WTC11 (cell line): ENCODE results near the gene ZDHHC19. TPM values are rescaled to one million over a fixed set of nuclear protein-coding genes. Genes with fewer than 3 reads are reported as not detected.
"Not testable (repeated sequence)": the region's sequence is repeated elsewhere in the genome, so short reads cannot be mapped to it uniquely, and the experiment has no call there.

Experiments
- ATAC-seq: fragments of 200-7000 bp; cut with Tn5 transposase; 2 replicates; pipeline ENCODE4 v1.10.0; 2021; ENCODE audit warnings: mild to moderate bottlenecking, moderate library complexity
- CTCF ChIA-PET: fragments of 300-600 bp; sonication (Branson Sonifier 250); formaldehyde crosslinking; loops from one replicate; lab custom pipeline; 2021; ENCODE audit warnings: antibody characterized with exemption; lab: Charles Lee
- POLR2A ChIA-PET: fragments of 350-600 bp; sonication (Branson Sonifier 250); formaldehyde crosslinking; loops from one replicate; lab custom pipeline; 2021; ENCODE audit warnings: antibody characterized with exemption; lab: Charles Lee
- DNase-seq: peaks from one replicate; pipeline ENCODE4 v3.0.0; 2021; ENCODE audit warnings: low spot score
- H3K27ac Mint-ChIP-seq: 2 replicates; pipeline ENCODE4 v1.8.0; 2021; ENCODE audit warnings: mixed read lengths
- H3K27me3 Mint-ChIP-seq: 2 replicates; pipeline ENCODE4 v1.8.0; 2021; ENCODE audit warnings: low read depth, mild to moderate bottlenecking, moderate library complexity, mixed read lengths
- H3K36me3 Mint-ChIP-seq: 2 replicates; pipeline ENCODE4 v1.8.0; 2021; ENCODE audit warnings: mixed read lengths
- H3K4me1 Mint-ChIP-seq: 2 replicates; pipeline ENCODE4 v1.8.0; 2022; ENCODE audit warnings: mixed read lengths
- H3K4me3 Mint-ChIP-seq: 2 replicates; pipeline ENCODE4 v1.8.0; 2021; ENCODE audit warnings: mild to moderate bottlenecking, moderate library complexity, mixed read lengths
- H3K9me3 Mint-ChIP-seq: 2 replicates; pipeline ENCODE4 v1.8.0; 2021; ENCODE audit warnings: mixed read lengths
- CDX4 ChIP-seq: fragments of 250-450 bp; sonication (Bioruptor Pico); IDR thresholded peaks from 2 replicates; pipeline ENCODE4 v1.9.0; 2021; ENCODE audit warnings: moderate library complexity, mild to moderate bottlenecking, inconsistent platforms, borderline replicate concordance
- CREM ChIP-seq: sonication (generic); formaldehyde crosslinking; IDR thresholded peaks from 2 replicates; pipeline ENCODE4 v1.8.1; 2022; ENCODE audit warnings: mild to moderate bottlenecking, missing genetic modification reagents, moderate library complexity
- ESRRA ChIP-seq: sonication (generic); formaldehyde crosslinking; IDR thresholded peaks from 2 replicates; pipeline ENCODE4 v1.8.1; 2022; ENCODE audit warnings: mild to moderate bottlenecking, missing genetic modification reagents, borderline replicate concordance
- HMGXB4 ChIP-seq: sonication (generic); formaldehyde crosslinking; IDR thresholded peaks from 2 replicates; pipeline ENCODE4 v1.8.1; 2023; ENCODE audit warnings: mild to moderate bottlenecking, moderate library complexity, missing genetic modification reagents
- MAX ChIP-seq: sonication (generic); formaldehyde crosslinking; IDR thresholded peaks from 2 replicates; pipeline ENCODE4 v1.8.0; 2022; ENCODE audit warnings: mild to moderate bottlenecking, missing genetic modification reagents
- NFYB ChIP-seq: sonication (generic); formaldehyde crosslinking; conservative IDR thresholded peaks from 2 replicates; pipeline ENCODE4 v1.8.0; 2022; ENCODE audit warnings: low read depth, missing genetic modification reagents
- PREB ChIP-seq: sonication (generic); formaldehyde crosslinking; IDR thresholded peaks from 2 replicates; pipeline ENCODE4 v1.8.1; 2022; ENCODE audit warnings: mild to moderate bottlenecking, missing genetic modification reagents, moderate library complexity, borderline replicate concordance
- SP1 ChIP-seq: sonication (generic); formaldehyde crosslinking; conservative IDR thresholded peaks from 2 replicates; pipeline ENCODE4 v1.8.1; 2022; ENCODE audit warnings: missing genetic modification reagents
- ZBTB21 ChIP-seq: sonication (generic); formaldehyde crosslinking; IDR thresholded peaks from 2 replicates; pipeline ENCODE4 v1.8.1; 2023; ENCODE audit warnings: mild to moderate bottlenecking, missing genetic modification reagents, borderline replicate concordance
- ZBTB43 ChIP-seq: sonication (generic); formaldehyde crosslinking; IDR thresholded peaks from 2 replicates; pipeline ENCODE4 v1.8.1; 2023; ENCODE audit warnings: mild to moderate bottlenecking, missing genetic modification reagents
- ZNF219 ChIP-seq: sonication (generic); formaldehyde crosslinking; IDR thresholded peaks from 2 replicates; pipeline ENCODE4 v1.8.0; 2023; ENCODE audit warnings: missing genetic modification reagents, mild to moderate bottlenecking, borderline replicate concordance
- ZNF396 ChIP-seq: fragments of 250-450 bp; sonication (Bioruptor Pico); IDR thresholded peaks from 2 replicates; pipeline ENCODE4 v1.8.0; 2021; ENCODE audit warnings: mild to moderate bottlenecking, moderate library complexity, borderline replicate concordance
- total RNA-seq: library from RNA; stranded (reverse); gene quantifications from 3 replicates; pipeline ENCODE4 v1.2.3, GENCODE V29; 2021
- TF ChIP-seq, protein P1 (sequence below): sonication (generic); formaldehyde crosslinking; IDR thresholded peaks from 2 replicates; pipeline ENCODE4 v1.8.0; 2022; ENCODE audit warnings: mild to moderate bottlenecking, missing genetic modification reagents

ZDHHC19 gene
- total RNA-seq, 1 experiment from 2014 or later, result 4.4 TPM

GRCh38 chr3:196184881-196185280, 26.3 kb downstream of the ZDHHC19 start:
- TF ChIP-seq, protein P1, sequence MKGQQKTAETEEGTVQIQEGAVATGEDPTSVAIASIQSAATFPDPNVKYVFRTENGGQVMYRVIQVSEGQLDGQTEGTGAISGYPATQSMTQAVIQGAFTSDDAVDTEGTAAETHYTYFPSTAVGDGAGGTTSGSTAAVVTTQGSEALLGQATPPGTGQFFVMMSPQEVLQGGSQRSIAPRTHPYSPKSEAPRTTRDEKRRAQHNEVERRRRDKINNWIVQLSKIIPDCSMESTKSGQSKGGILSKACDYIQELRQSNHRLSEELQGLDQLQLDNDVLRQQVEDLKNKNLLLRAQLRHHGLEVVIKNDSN (CRISPR knock-in tag), result no peak
- TF ChIP-seq SP1 (CRISPR knock-in tag), result no peak
- no peak for TF ChIP-seq ZBTB43
- TF ChIP-seq CREM (CRISPR knock-in tag), result no peak
- no peak for TF ChIP-seq NFYB
- TF ChIP-seq ZBTB21, result no peak
- TF ChIP-seq, all 79 proteins: peak for 0
- no peak for ATAC-seq
- CTCF ChIA-PET, result interaction anchor here (3.2 kb wide), 1 partner anchor 111 kb away, joined by 26 read pairs; no protein-coding TSS in a partner anchor

GRCh38 chr3:196184169-196184432, 27.1 kb downstream of the ZDHHC19 start:
- not testable (repeated sequence) for H3K27me3 Mint-ChIP-seq, H3K4me3 Mint-ChIP-seq, H3K9me3 Mint-ChIP-seq, ATAC-seq, H3K27ac Mint-ChIP-seq, H3K36me3 Mint-ChIP-seq, DNase-seq
- ChIA-PET POLR2A (interaction anchor here (0.6 kb wide), 1 partner anchor 187 kb away, joined by 4 read pairs; no protein-coding TSS in a partner anchor), CTCF (interaction anchor here (0.6 kb wide), 1 partner anchor 184 kb away, joined by 3 read pairs; no protein-coding TSS in a partner anchor)
- peaks cover 21% of the 10 kb centered on the region for H3K4me1 Mint-ChIP-seq

More at GRCh38 chr3:196184881-196185280, 26.3 kb downstream of the ZDHHC19 start:
- H3K27me3 Mint-ChIP-seq, result no peaks in the 10 kb centered on the region
- no peak for DNase-seq
- H3K36me3 Mint-ChIP-seq, result no peaks in the 10 kb centered on the region
- peaks cover 13% of the 10 kb centered on the region for H3K4me1 Mint-ChIP-seq
- H3K4me3 Mint-ChIP-seq, result no peak overlapping the region
- POLR2A ChIA-PET, result no interaction called here
- H3K27ac Mint-ChIP-seq, result no peak overlapping the region
- no peaks in the 10 kb centered on the region for H3K9me3 Mint-ChIP-seq

DNA sequence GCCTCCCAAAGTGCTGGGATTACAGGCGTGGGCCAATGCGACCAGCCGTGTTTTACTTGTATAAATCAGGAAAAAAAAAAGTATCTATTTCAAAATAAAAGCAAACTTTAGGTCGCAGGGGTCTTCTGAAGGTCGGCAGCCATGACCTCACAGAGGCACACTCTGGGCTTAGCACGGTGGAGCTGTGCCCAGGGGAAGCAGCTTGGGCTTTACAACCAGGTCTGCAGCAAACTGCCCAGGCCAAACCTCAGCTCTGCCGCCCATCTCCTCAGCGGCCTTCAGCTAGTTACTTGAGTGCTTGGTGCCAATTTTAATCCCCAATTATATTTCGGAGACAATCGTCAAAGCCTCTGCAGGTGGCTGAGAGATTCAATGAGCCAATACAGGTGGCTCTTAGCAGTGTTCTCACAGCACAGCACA, 30.1 kb downstream of the ZDHHC19 start:
- DNase-seq (no peak), ATAC-seq (no peak)
- Mint-ChIP-seq H3K27ac (no peak overlapping the region), H3K9me3 (no peaks in the 10 kb centered on the region), H3K27me3 (no peaks in the 10 kb centered on the region), H3K4me3 (no peak overlapping the region), H3K4me1 (peaks cover 23% of the 10 kb centered on the region), H3K36me3 (no peaks in the 10 kb centered on the region)
- POLR2A ChIA-PET, result interaction anchor here (0.6 kb wide), 1 partner anchor 20 kb away, joined by 3 read pairs; no protein-coding TSS in a partner anchor
- CTCF ChIA-PET, result interaction anchor here (1.0 kb wide), 1 partner anchor 108 kb away, joined by 4 read pairs; no protein-coding TSS in a partner anchor
- TF ChIP-seq CDX4 (no peak), HMGXB4 (CRISPR knock-in tag) (no peak), ZNF219 (no peak), MAX (no peak)

DNA sequence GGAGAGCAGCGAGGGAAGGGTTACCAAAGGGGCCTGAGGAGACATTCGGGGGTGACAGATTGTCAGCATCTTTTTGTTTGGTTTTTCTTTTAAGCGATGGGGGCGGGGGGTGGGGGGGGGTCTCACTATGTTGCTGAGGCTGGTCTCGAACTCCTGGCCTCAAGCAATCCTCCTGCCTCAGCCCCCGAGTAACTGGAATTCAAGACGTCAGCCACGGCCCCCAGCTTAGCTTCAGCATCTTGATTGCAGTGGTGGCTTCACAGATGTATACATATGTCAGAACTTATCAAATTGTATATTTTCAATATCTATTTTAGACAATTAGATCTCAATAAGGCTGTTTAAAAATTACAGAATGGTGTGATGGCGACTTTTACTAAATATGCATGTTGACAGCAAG, 30.9 kb downstream of the ZDHHC19 start:
- Mint-ChIP-seq H3K36me3 (no peaks in the 10 kb centered on the region), H3K4me1 (peaks cover 25% of the 10 kb centered on the region), H3K27me3 (no peaks in the 10 kb centered on the region), H3K9me3 (no peaks in the 10 kb centered on the region), H3K27ac (no peak overlapping the region), H3K4me3 (no peak overlapping the region)
- ATAC-seq (no peak), DNase-seq (no peak)
- TF ChIP-seq ESRRA (CRISPR knock-in tag), result no peak
- no peak for TF ChIP-seq ZNF396
- no peak for TF ChIP-seq PREB (CRISPR knock-in tag)
- ChIA-PET CTCF (interaction anchor here (1.1 to 1.6 kb wide), 5 partner anchors 9 to 107 kb away, joined by 3 to 6 read pairs (median 4); no protein-coding TSS in a partner anchor), POLR2A (no interaction called here)
